HepG2 (cell line): Measurements from ENCODE around the gene GBA2. TPM values are rescaled to one million over a fixed set of nuclear protein-coding genes. Genes with fewer than 3 reads are reported as not detected.
A peak's percentile ranks its signal among the peaks of the same experiment; 100 is the strongest.

Experiments used
- ATAC-seq: fragments of 200-7000 bp; cut with Tn5 transposase; 3 replicates; pipeline ENCODE4 v1.9.1; 2020; ENCODE audit warnings: mild to moderate bottlenecking, moderate library complexity
- BruUV-seq: library from RNA; stranded (reverse); fragments of 400-500 nt; replicated peaks from 2 replicates; lab custom pipeline; 2021; lab: Mats Ljungman, UMichigan
- CTCF ChIA-PET: fragments of 300-600 bp; formaldehyde crosslinking; extraction: SDS; loops from one replicate; lab custom pipeline; 2021; ENCODE audit warnings: low total read pairs, inconsistent platforms, low intra/inter-chr PET ratio; lab: Yijun Ruan, JAX
- POLR2A ChIA-PET: fragments of 350-600 bp; sonication (Branson Sonifier 250); formaldehyde crosslinking; loops from one replicate; lab custom pipeline; 2020; ENCODE audit warnings: antibody characterized with exemption, inconsistent platforms; lab: Yijun Ruan, JAX
- DNase-seq: peaks from one replicate; pipeline ENCODE4 v3.0.0-alpha.2; 2015; ENCODE audit warnings: low spot score
- FAIRE-seq: peaks from 3 replicates; lab custom pipeline; 2011; peaks lifted over from hg19 to GRCh38; lab: Jason Lieb, UNC
- H2AFZ ChIP-seq: one replicate; pipeline ENCODE4 v1.6.1; 2011; ENCODE audit warnings: low read length, inconsistent platforms
- H3K27ac ChIP-seq: fragments of 300-600 bp; 3 replicates; pipeline ENCODE4 v1.8.0; 2011; ENCODE audit warnings: mixed run types, mild to moderate bottlenecking, mixed read lengths, low read length, inconsistent platforms; ENCODE audit not compliant: insufficient read depth; ENCODE audit errors: extremely low read length
- H3K27me3 ChIP-seq, 2 experiments: fragments of 200-600 bp in 1 of 2; 2 replicates in 1 of 2; 3 replicates in 1 of 2; pipeline versions ENCODE4 v1.6.0 to v1.8.0; 2011; ENCODE audit warnings: low read length in 2 of 2, mild to moderate bottlenecking in 2 of 2, moderate library complexity in 2 of 2, inconsistent platforms in 1 of 2; ENCODE audit not compliant: insufficient read depth in 2 of 2, control insufficient read depth in 1 of 2
- H3K36me3 ChIP-seq, 2 experiments: fragments of 200-600 bp in 1 of 2; replicated peaks in 1 of 2; 2 replicates in 1 of 2; 3 replicates in 1 of 2; pipeline versions ENCODE4 v1.5.1 to v1.8.0; 2011; ENCODE audit warnings: low read length in 2 of 2, inconsistent platforms in 1 of 2; ENCODE audit not compliant: insufficient read depth in 2 of 2, control insufficient read depth in 1 of 2
- H3K4me1 ChIP-seq: 2 replicates; pipeline ENCODE4 v1.5.1; 2012; ENCODE audit warnings: low read length, inconsistent platforms; ENCODE audit not compliant: insufficient read depth
- H3K4me2 ChIP-seq: 2 replicates; pipeline ENCODE4 v1.6.0; 2011; ENCODE audit warnings: low read depth, low read length, inconsistent platforms
- H3K4me3 ChIP-seq, 3 experiments: fragments of 200-600 bp in 1 of 3; sonication (generic), shearing (Covaris generic) in 1 of 3; replicated peaks in 1 of 3; 2 replicates each; pipeline ENCODE4 v1.5.1; 2011 to 2016; ENCODE audit warnings: low read length in 3 of 3, inconsistent platforms in 2 of 3, low read depth in 2 of 3, mild to moderate bottlenecking in 2 of 3, control low read depth in 1 of 3, mixed read lengths in 1 of 3; ENCODE audit not compliant: insufficient read depth in 1 of 3
- H3K79me2 ChIP-seq: one replicate; pipeline ENCODE4 v1.6.1; 2011; ENCODE audit warnings: low read length, inconsistent platforms; ENCODE audit not compliant: insufficient read depth
- H3K9ac ChIP-seq: 2 replicates; pipeline ENCODE4 v1.6.0; 2011; ENCODE audit warnings: mild to moderate bottlenecking, low read depth, low read length, inconsistent platforms; ENCODE audit not compliant: insufficient read depth
- H3K9me3 ChIP-seq: 2 replicates; pipeline ENCODE4 v1.5.1; 2012; ENCODE audit warnings: mild to moderate bottlenecking, low read length
- H4K20me1 ChIP-seq: 2 replicates; pipeline ENCODE4 v1.6.0; 2011; ENCODE audit warnings: inconsistent platforms, mild to moderate bottlenecking, low read length, moderate library complexity; ENCODE audit not compliant: insufficient read depth
- AGO2 ChIP-seq: fragments of 200-400 bp; formaldehyde crosslinking; optimal IDR thresholded peaks from 2 replicates; pipeline ENCODE3; 2017; ENCODE audit warnings: mild to moderate bottlenecking, low read depth, low read length, moderate library complexity
- ZNF549 ChIP-seq: sonication (generic); formaldehyde crosslinking; IDR thresholded peaks from 2 replicates; pipeline ENCODE4 v1.5.0; 2020; ENCODE audit warnings: missing genetic modification reagents
- WGBS: methylation state at CpG from one replicate; pipeline ENCODE4 v1.1.6; 2017; ENCODE audit warnings: low lambda C conversion rate; 5-methylcytosine and 5-hydroxymethylcytosine counted together
- in situ Hi-C: cut with HindIII; loops from 2 replicates; pipeline ENCODE4 v1.10.0; 2017; ENCODE audit warnings: low pct_unique_long_range_greater_than_20kb; ENCODE audit not compliant: extremely low pct_ligation_motif_present
- intact Hi-C: fragments of 100-400 bp; cut with micrococcal nuclease; formaldehyde crosslinking; loops from one replicate; pipeline ENCODE4 v1.10.0; 2022; ENCODE audit not compliant: unreplicated experiment
- polyA plus RNA-seq, 8 experiments: library from polyadenylated mRNA; depleted of rRNA in 3 of 8; stranded (reverse) in 7 of 8; unstranded in 1 of 8; fragments of >200 nt; fragmentation: Illumina TruSeq in 4 of 8; extraction: Trizol in 4 of 8; gene quantifications; 2 replicates each; pipeline versions ENCODE4 v1.2.1 to v1.2.3, GENCODE V29; 2011 to 2016; ENCODE audit warnings: low read depth in 4 of 8, missing spikeins in 1 of 8, mixed read lengths in 1 of 8; ENCODE audit not compliant: insufficient read depth in 1 of 8
- total RNA-seq, 5 experiments: library from RNA; depleted of rRNA; stranded (reverse); fragments of >200 nt; fragmentation: Illumina TruSeq; extraction: Trizol; gene quantifications; 2 replicates each; pipeline ENCODE4 v1.2.3, GENCODE V29; 2016; ENCODE audit warnings: low read depth in 1 of 5
- TF ChIP-seq, protein P1 (sequence below): sonication (generic); formaldehyde crosslinking; IDR thresholded peaks from 2 replicates; pipeline ENCODE4 v1.4.0; 2020; ENCODE audit warnings: missing genetic modification reagents, borderline replicate concordance

The GBA2 gene
- total and polyA plus RNA-seq, 2 of the 13 experiments (the other 11 are each of a cell fraction or from before 2014, with no cell fraction given), result 37.5 to 86.1 TPM

- no peak overlapping the region for H3K27ac ChIP-seq
- ATAC-seq (no peak), FAIRE-seq (no peak)
- intact Hi-C loops, result no loop called here
- in situ Hi-C loops, result no loop called here
- no TSS peak for BruUV-seq
- peak; percentile 10 for TF ChIP-seq AGO2
- TF ChIP-seq, protein P1, sequence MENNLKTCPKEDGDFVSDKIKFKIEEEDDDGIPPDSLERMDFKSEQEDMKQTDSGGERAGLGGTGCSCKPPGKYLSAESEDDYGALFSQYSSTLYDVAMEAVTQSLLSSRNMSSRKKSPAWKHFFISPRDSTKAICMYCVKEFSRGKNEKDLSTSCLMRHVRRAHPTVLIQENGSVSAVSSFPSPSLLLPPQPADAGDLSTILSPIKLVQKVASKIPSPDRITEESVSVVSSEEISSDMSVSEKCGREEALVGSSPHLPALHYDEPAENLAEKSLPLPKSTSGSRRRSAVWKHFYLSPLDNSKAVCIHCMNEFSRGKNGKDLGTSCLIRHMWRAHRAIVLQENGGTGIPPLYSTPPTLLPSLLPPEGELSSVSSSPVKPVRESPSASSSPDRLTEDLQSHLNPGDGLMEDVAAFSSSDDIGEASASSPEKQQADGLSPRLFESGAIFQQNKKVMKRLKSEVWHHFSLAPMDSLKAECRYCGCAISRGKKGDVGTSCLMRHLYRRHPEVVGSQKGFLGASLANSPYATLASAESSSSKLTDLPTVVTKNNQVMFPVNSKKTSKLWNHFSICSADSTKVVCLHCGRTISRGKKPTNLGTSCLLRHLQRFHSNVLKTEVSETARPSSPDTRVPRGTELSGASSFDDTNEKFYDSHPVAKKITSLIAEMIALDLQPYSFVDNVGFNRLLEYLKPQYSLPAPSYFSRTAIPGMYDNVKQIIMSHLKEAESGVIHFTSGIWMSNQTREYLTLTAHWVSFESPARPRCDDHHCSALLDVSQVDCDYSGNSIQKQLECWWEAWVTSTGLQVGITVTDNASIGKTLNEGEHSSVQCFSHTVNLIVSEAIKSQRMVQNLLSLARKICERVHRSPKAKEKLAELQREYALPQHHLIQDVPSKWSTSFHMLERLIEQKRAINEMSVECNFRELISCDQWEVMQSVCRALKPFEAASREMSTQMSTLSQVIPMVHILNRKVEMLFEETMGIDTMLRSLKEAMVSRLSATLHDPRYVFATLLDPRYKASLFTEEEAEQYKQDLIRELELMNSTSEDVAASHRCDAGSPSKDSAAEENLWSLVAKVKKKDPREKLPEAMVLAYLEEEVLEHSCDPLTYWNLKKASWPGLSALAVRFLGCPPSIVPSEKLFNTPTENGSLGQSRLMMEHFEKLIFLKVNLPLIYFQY (CRISPR knock-in tag), result no peak
- TF ChIP-seq, all 625 proteins: peak for 1
- Histone ChIP-seq H3K36me3 (peaks cover 57 to 92% of the 10 kb centered on the region in 2 experiments), H3K79me2 (no peaks in the 10 kb centered on the region), H3K4me1 (no peaks in the 10 kb centered on the region), H3K4me3 (no peak overlapping the region), H2AFZ (no peak overlapping the region), H3K9ac (no peak overlapping the region), H3K4me2 (no peak overlapping the region), H3K9me3 (no peaks in the 10 kb centered on the region), H4K20me1 (no peaks in the 10 kb centered on the region), H3K27me3 (no peaks in the 10 kb centered on the region)
- no peak for DNase-seq
- WGBS, result 98% methylated on average over 13 of the region's 13 CpGs
- ChIA-PET CTCF (no interaction called here), POLR2A (interaction anchor here (0.9 to 2.1 kb wide), 3 partner anchors 13 to 50 kb away, joined by 3 to 9 read pairs (median 4); partner anchors contain the start of gene ARHGEF39)
These were observed 34.3 kb downstream of the GBA2 start for GRCh38 chr9:35714579-35715252.

- in situ Hi-C loops (no loop called here), intact Hi-C loops (no loop called here)
- H3K4me2 ChIP-seq, result no peak overlapping the region
- ATAC-seq, result no peak
- H3K9ac ChIP-seq, result no peak overlapping the region
- no peaks in the 10 kb centered on the region for H3K4me1 ChIP-seq
- no peak overlapping the region for H3K27ac ChIP-seq
- no peaks in the 10 kb centered on the region for H3K27me3 ChIP-seq
- no peaks in the 10 kb centered on the region for H3K79me2 ChIP-seq
- CTCF ChIA-PET, result no interaction called here
- H2AFZ ChIP-seq, result no peak overlapping the region
- H3K9me3 ChIP-seq, result no peaks in the 10 kb centered on the region
- no peak for TF ChIP-seq ZNF549
- peak; percentile 5 for TF ChIP-seq AGO2
- TF ChIP-seq, all 625 proteins: peak for 1
- BruUV-seq, result no TSS peak
- Histone ChIP-seq H3K4me3 (no peak overlapping the region), H3K36me3 (peaks cover 52 to 89% of the 10 kb centered on the region in 2 experiments), H4K20me1 (no peaks in the 10 kb centered on the region)
- FAIRE-seq, result no peak
- WGBS, result 93% methylated on average over 6 of the region's 6 CpGs
- POLR2A ChIA-PET, result interaction anchor here (0.9 to 2.1 kb wide), 2 partner anchors 30 to 49 kb away, joined by 3 to 4 read pairs; partner anchors contain the start of gene ARHGEF39
- no peak for DNase-seq
These were observed 34.9 kb downstream of the GBA2 start for GRCh38 chr9:35714123-35714522.
